HG03442 (cell line): ENCODE results near the gene CBFA2T3.

Source experiments
- ATAC-seq: cut with Tn5 transposase; IDR thresholded peaks from one replicate; pipeline ENCODE4 v1.9.1; 2021; ENCODE audit warnings: mild to moderate bottlenecking, moderate library complexity; ENCODE audit not compliant: unreplicated experiment

Gene CBFA2T3

DNA sequence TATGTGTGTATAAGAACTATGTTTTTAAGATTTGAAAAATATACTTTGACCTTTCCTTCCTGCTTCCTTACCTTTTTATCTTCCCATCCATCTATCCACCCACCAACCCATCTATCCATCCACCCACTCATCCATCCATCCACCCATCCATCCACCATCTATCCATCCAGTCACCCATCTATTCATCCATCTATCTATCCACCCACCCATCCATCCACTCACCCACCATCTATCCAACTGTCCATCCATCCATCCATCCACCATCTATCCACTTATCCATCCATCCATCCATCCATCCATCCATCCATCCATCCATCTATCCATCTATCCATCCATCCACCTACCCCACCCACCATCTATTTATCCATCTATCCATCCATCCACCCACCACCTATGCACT lies 12.4 kb downstream of the CBFA2T3 start:
- ATAC-seq, result no peak

DNA sequence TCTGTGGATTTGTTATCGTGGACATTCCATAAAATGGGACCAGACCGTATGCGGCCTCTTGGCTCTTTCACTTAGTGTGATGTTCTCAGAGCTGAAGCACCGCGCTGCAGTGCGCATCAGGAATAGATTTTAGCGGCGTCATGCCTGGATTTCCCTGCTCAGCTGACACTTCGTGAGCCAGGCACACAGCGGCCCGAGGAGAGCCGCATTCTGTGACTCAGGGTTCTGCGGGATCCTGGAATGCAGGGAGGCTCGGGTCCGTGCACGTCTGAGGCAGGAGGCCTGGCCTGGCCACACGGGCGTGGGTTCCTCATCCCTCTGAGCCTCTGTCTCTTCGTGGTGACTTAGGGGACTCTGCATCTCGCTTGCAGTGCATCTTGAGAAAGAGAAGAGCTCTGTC lies 13.4 kb downstream of the CBFA2T3 start:
- ATAC-seq, result no peak

DNA sequence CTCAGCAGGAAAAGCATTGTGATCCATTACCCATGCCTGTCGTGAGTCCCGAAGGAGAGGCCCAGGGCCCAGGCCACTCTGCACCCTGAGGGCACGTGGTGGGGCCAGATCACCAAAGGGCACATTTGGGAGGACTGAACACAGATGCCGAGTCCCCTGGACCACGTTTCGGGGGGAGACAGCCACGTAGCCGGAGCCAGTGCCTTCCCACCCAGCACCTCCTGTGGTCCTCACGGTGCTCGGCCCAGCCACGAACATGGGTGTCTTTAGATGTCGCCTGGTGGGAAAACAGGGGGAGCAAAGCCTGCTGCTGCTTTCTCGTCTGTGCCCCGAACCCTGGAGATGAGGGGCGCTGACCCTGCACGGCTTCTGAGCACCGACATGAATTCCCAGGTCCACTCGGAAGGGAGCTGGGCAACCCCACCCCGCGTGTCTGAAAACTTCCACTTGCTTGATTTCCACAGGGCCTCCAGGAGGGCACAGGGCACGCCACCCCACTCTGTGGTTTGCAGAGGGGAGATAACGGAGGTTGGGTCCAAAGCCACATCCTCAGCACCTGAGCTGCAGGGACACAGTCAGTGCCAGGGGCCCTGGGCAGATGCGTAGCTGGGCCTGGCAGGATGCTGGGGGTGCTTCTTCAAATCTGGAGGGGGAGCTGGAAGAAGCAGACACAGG lies 14.4 kb downstream of the CBFA2T3 start:
- no peak for ATAC-seq

DNA sequence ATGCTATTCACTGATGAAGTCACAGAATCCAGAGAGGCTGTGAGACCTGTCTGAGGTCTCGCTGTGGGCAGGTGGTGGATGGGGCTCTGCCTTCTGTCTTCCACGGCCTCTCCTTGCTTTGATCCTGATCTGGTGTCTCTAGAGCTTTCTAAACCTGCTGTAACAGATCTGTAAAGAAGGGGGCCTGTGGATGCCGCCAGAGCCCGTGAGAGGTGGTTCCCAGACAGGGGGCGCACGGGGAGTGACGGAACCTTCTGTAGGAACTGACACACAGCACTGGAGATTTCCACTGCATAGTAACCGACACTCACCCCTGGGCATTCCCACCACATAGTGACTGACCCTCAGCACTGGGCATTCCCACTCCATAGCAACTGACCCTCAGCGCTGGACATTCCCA lies 16.0 kb downstream of the CBFA2T3 start:
- no peak for ATAC-seq

DNA sequence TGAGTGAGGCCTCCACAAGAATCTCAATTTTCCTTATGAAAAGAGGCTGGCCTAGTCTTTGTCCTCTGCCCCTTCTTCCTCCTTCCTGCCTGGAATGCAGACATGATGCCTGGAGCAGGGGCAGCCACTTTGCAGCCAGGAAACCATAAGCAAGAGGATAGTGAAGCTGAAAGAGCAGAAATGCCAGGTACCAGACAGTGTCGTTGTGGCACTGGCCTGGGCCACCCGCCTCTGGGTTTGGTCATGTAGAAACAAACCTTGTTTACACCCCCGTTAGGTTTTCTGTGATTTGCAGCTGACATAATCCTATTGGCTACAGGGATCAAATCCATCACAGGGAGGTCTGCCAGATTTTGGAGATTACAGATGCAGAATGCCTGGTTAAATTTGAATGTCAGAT lies 16.5 kb downstream of the CBFA2T3 start:
- no peak for ATAC-seq

DNA sequence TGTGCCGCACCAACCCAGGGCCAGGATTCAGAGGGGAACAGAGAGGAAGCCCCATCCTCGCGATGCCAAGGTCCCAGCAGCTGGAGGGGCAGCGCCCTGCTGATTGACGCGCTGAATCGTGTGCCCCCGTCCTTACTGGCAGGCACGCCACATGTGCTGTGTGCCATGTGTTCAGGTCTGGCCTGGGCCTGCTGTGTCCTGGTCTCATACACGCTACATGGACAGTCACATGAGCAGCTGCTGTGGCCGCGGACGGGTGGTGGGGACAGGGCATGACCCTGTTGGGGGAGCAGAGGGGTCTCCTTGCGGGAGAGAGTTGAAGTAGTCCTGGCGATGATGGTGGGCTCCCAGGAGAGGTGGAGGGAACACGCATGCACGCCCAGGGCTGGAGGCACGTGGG lies 18.0 kb downstream of the CBFA2T3 start:
- ATAC-seq, result no peak

DNA sequence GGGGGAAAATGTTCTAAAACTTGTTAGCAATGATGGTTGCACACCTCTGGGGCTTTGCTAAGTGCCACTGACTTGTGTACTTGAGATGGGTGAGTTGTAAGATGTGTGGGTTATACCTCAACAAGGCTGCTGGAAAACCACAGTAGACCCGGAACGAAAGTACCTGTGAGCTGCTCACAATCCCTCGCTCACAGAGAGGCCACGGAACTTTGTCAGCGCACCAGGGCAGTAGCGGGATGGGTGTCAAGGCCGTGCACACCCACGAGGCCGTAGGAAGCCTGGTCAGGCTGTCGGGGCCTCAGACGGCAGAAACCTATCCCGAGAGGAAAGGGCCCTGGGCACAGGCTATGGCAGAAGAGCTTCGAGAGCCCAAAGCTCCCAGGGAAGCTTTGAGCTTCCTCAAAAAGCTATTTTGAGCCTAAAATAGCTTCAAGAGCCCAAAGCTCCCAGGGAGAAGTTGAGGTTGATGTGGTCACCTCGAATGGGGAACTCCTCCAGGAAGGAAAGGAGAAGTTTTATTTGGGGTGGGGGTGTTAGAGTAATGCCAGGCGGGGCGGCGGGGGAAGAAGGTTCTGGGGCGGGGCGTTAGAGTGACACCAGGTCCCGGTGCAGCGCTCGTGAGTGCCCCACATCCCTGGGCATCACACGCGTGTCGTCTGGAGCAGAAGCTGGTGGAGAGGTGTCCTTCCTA lies 19.0 kb downstream of the CBFA2T3 start:
- ATAC-seq, result no peak

DNA sequence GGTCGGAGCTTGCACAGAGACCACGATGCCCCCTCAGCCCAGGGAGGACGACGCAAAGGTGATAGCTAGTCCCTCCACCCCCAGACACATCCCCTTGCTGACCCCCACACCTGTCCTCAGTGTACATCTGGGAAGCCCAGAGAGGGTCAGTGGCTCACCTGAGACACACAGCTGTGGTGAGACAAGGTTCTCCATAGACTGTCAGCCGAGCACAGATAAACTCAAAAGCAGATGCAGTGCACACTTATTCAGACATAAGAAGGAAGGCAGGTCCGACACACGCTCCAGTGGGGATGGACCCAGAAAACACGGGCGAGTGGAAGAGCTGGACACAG lies 19.6 kb downstream of the CBFA2T3 start:
- no peak for ATAC-seq

DNA sequence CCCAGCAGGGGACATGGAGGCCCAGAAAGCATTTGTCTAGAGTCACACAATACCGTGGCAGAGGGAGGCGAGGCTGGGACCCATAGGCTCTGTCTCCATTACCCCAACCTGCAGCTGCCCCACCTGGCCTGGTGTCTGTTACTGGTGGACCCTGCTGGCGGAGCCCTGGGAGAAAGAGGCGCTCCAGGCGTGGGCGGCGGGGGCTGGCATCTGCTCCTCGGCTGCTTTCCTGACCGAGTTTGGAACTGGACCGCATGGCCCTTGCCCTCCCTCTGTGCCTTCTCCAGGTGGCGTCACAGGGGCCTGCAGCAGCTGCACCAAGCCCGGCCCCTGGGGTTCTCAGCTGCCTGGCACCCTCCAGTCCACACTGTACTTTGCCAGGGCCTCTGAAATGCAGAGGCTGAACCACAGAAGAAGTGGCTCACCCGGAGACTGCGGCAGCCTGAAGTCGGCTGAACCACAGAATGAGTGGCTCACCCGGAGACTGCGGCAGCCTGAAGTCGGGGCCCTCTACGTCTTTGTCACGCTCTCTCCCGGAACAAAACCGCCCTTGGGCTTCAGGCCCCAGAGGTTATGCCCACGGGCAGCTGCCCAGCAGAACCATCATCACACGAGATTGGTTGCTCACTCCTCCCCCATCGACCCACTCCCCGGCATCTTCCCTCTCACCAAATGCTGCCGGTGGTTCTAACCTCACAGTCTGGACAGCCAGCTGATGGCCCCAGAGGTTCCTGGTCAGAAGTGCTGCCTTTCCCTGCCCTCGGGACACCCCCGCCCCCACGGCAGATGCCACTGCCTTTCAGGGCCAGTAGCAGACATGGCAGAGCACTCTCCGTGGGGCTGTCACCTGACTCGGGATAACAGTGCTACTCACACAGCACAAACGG lies 20.2 kb downstream of the CBFA2T3 start:
- ATAC-seq, result no peak

DNA sequence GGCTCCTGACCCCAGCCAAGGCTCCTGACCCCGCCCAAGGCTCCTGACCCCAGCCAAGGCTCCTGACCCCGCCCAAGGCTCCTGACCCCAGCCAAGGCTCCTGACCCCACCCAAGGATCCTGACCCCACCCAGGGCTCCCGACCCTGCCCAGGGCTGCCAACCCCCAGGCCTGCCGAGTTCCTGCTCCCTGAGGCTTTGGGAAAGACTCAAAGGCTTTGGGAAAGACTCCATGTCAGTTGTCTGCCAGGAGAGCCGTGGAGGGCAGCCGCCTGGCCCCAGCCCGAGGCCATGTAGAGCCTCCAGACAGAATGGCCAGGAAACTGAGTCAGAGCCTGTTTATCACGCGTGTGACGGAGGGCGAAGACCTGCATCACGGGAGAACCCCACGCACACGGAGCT lies 21.1 kb downstream of the CBFA2T3 start:
- no peak for ATAC-seq

DNA sequence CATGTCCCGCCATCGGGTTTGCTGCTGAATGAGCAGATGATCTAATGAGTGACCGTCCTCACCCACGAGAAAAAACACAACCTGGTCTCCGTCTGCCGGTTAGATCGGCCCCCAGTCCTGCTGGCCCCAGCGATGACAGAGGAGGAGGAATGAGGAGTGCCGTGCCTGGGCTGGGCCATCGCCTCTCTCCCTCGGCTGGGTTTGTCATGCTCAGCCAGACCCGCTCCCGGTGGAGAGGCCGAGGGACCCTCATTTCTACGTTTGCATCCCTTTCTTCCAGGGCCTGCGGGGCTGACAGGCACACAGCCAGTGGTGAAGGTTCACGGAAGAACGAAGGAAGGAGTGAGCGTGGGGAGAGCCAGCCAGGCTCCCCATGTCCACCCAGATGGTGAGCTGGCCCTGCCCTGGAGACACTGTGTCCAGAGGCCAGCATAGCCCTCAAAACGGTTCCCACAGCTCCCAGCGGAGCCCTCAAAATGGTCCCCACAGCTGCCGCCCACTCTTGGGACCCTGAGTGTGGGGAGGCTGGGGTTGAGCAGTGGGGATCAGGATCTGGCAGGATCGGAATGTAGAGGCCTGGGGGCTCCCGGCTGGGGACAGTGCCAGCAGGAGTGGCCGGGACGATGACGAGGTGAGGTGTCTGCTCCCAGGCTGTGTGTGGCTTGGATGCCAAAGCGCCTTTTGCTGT lies 23.9 kb downstream of the CBFA2T3 start:
- ATAC-seq, result no peak

DNA sequence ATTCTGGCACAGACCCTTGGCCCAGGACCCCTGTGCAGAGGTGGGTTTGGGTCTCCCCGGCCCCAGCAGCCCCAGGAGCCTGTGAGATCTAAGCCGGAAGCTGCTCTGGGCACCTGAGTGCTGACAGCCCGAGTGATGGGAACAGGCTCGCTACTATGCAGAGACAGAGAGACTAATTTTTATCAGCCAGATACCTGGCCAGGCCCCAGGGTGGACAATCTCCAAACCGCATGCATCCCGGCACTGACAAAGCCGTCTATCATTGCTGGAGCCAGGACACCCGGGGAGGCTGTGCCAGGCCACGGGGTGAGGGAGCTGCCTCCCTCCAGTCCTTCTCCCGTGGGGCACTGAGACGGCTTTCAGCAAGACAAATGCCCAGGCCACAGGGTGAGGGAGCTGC lies 25.0 kb downstream of the CBFA2T3 start:
- ATAC-seq, result no peak

DNA sequence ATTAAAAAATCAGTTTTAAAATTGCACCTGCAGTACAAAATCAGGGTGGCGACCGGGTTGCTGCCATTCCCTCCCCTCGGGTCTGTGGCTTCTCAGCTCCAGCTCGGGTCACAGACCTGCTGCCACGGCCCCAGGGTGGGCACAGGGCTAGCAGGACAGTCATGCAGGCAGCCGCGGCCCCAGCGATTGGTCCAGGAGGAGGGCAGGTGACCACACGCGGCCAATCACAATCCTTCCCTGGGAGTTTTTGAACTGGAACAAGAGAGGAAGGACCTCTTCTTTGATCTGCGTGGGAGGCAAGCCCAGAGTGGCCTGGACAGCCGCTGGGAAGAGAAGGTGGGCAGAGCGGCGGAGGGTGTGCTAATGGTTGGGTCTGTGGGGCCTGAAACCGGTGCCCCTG lies 25.5 kb downstream of the CBFA2T3 start:
- ATAC-seq, result no peak

DNA sequence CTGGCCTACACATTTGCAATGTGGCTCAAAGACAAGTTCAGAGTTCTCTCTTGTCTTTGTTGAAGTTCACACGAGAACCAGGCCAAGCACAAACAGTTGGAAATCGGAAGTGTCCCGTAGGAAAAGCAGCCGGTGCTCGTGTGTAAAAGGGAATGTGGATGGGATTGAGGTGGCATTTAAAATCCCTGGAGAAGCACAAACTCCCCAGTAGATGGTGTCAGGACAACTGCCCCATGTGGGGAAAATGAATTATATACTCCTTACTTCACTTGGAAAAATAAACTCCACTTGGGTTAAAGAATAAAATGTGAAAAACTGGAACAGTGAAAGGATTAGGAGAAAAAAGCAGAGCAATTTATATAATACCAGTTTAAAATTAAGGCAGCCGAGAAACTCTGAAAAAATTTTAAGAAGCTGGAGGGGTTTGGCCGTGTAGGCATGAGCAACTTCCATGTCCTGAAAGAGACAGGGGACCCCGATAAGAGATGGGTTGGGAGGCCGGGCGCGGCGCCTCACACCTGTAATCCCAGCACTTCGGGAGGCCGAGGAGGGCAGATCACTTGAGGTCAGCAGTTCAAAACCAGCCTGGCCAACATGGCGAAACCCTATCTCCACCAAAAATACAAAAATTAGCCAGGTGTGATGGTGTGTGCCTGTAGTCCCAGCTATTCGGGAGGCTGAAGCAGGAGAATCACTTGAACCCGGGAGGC lies 28.1 kb downstream of the CBFA2T3 start:
- no peak for ATAC-seq

DNA sequence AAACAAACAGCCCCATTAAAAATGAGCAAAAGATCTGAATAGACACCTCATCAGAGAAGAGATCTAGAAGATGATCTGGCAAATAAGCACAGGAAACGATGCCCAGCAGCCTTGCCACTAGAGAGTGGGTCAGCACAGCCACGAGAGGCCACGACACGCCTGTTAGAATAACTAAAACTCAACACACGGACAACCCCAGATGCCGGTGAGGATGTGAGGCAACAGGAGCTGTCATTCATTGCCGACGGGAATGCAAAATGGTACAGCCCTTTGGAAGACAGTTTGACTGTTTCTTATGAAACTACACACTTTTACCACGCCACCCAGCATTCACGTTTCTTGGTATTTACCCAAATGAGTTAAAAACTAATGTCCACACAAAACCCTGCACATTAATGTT lies 31.5 kb downstream of the CBFA2T3 start:
- no peak for ATAC-seq

DNA sequence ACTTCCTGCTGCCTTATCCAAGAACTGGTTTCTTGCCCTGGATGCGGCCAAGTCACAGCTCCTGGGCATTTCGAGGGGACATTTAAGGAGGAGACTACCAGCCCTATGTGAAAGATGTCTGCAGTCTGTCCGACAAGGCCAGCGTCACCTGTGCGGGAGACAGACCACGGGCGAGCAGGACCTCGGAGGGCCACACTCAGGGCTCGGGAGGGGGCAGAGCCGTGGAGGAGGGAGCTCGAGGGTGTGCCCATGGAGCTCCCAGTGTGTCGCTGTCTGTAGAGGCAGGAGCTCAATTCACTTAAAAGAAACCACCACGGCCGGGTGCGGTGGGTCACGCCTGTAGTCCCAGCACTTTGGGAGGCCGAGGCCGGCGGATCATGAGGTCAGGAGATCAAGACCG lies 33.3 kb downstream of the CBFA2T3 start:
- ATAC-seq, result no peak

DNA sequence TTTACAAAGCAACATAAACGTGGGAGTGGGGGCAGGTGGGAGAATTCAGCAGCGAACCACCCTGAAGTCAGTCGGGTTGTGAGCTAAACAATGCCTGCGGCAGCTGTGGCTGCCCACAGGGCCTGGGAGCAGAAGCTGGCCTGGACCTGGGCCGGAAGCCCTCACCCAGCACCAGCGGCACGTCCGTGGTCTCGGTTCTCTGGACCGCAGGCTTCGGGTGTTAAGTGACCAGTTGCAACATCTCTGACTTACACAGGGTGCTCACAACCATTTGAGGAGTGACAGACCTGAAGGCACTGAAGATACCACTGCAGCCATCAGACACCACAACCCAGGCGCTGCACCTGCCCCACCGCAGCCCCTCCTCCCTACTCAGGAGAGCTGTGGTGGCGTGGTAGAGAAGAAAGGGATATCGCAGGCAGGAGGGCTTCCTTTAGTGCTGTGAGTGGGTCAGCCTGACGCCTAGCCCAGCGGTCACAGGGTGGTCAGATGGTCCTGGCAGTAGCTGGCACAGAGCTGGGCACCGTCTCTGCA lies 33.8 kb downstream of the CBFA2T3 start:
- no peak for ATAC-seq

DNA sequence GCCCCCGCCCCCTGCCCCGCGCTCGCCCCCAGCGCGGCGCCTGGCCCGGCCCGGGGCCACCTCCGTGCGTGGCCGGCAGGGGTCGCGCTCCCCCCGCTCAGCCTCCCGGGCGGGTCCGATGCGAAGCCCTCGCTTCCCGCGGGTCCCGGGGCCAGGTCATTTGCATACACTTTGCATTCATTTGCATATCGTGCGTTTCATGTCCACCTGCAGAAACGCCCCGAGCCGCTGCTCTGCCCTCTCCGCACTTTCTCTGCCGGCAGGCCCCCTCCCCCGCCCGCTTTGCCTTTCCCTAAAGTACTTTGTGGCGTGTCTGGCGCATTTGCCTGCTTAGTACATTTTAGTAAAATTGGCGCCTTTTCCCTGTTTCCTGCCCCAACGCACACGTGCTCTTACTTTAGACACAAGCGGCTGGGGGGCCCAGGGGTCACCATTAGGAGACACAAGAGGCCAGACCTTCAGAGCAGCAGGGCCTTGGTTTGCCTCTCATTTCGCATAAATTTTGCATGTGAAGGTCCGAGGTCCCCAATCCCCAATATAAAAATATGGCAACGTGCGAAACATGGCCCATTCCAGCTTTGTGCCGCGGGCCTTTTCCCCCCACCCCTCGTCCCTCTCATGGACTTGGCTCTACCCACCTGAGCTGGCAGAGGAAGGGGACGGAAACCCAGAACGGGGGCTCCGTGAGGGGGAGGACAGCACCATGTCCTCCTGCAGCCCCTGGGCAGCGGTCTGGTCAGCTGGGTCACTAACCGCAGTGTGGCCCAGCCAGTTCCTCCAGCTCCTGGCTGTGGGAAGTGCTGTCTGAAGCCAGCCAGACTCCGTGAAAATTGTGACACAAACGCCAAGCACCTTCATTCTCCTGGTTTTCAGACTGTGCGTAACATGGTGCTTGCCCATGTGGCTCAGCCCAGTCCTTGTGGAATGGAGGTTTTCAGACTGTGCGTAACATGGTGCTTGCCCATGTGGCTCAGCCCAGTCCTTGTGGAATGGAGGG lies 34.8 kb downstream of the CBFA2T3 start:
- peak; percentile 38 for ATAC-seq
